ENCODE results near the gene NDST3. TPM values are rescaled to one million over a fixed set of nuclear protein-coding genes. Genes with fewer than 3 reads are reported as not detected.

The NDST3 gene
- total and polyA plus RNA-seq, 4 experiments from 2014 or later = not detected

DNA sequence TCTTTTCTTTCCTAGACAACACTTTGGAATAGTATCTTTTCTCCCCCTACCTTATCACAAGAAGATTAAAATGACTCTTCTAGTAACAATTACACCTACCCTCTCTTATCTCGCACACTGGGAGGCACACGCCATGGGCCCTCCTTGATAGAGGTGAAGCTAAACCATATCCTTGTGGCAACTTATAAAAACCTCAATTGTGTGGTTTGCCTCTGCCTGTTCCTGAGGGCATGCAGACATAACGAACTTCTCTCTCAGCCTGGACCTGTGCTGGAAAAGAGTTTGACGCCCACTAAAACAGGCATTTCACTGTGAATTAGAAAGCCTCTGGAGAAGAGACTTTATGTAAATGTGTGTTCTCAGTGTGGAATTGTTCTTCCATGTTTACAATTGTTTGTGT lies 141.2 kb downstream of the NDST3 start:
- CTCF ChIA-PET (ENCODE audit: partially characterized antibody) = no interaction called here
- POLR2A ChIA-PET (ENCODE audit: partially characterized antibody) = no interaction called here
- Mint-ChIP-seq H3K4me3 (no peak overlapping the region), H3K27me3 (peaks cover 0 to 7% of the 10 kb centered on the region in 2 donors), H3K9me3 (no peaks in the 10 kb centered on the region), H3K27ac (no peak overlapping the region), H3K4me1 (no peaks in the 10 kb centered on the region), H3K36me3 (no peaks in the 10 kb centered on the region)
- intact Hi-C loops (cut with micrococcal nuclease) = no loop called here
- no peak for DNase-seq
- Histone ChIP-seq H3K36me3 (ENCODE audit: insufficient read depth, low read length) (no peaks in the 10 kb centered on the region), H3K4me3 (ENCODE audit: low read length in 2 of 2) (no peak overlapping the region), H3K4me1 (ENCODE audit: insufficient read depth, low read length) (no peaks in the 10 kb centered on the region), H3K27me3 (ENCODE audit: insufficient read depth, low read length) (no peaks in the 10 kb centered on the region), H3K9me3 (ENCODE audit: control insufficient read depth in 1 of 2, low read length in 2 of 2) (no peaks in the 10 kb centered on the region), H3K27ac (ENCODE audit: low read depth, low read length) (no peak overlapping the region)

GRCh38 chr4:118177126-118177525 lies 142.8 kb downstream of the NDST3 start:
- Histone ChIP-seq H3K9me3 (ENCODE audit: control insufficient read depth in 1 of 2, low read length in 2 of 2) (no peaks in the 10 kb centered on the region), H3K27ac (ENCODE audit: low read depth, low read length) (no peak overlapping the region), H3K36me3 (ENCODE audit: insufficient read depth, low read length) (no peaks in the 10 kb centered on the region), H3K4me1 (ENCODE audit: insufficient read depth, low read length) (no peaks in the 10 kb centered on the region), H3K4me3 (ENCODE audit: low read length in 2 of 2) (no peak overlapping the region), H3K27me3 (ENCODE audit: insufficient read depth, low read length) (no peaks in the 10 kb centered on the region)
- ChIA-PET POLR2A (ENCODE audit: partially characterized antibody) (no interaction called here), CTCF (ENCODE audit: partially characterized antibody) (no interaction called here)
- intact Hi-C loops (cut with micrococcal nuclease) = no loop called here
- H3K36me3 Mint-ChIP-seq = no peaks in the 10 kb centered on the region
- DNase-seq = no peak
- H3K9me3 Mint-ChIP-seq = peaks cover 0 to 2% (median 0%) of the 10 kb centered on the region in 8 donors
- no peak overlapping the region for H3K27ac Mint-ChIP-seq
- no peak overlapping the region for H3K4me3 Mint-ChIP-seq
- peaks cover 0 to 7% of the 10 kb centered on the region in 2 donors for H3K27me3 Mint-ChIP-seq
- no peaks in the 10 kb centered on the region for H3K4me1 Mint-ChIP-seq

DNA sequence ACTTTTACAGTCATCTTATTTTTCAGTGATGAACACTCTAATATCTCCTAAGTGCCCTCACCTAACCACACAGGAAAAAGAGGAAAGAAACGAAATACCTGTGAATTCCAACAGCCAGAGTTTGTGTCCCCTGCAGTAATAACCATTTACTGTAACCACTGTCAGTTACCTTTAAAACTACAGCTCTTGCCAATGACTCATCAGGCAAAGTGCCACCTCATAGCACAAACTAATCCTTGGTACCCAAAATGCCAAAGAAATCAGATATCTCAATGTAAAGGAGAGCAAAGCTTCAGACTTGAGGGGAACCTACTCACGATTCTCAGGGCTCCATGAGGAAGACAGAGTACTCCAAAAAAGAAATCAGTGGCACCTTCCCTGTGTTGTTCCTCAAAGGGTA lies 146.5 kb downstream of the NDST3 start:
- no peaks in the 10 kb centered on the region for H3K4me1 Mint-ChIP-seq

GRCh38 chr4:118190903-118191302 lies 156.6 kb downstream of the NDST3 start:
- Histone ChIP-seq H3K36me3 (ENCODE audit: insufficient read depth, low read length) (no peaks in the 10 kb centered on the region), H3K9me3 (ENCODE audit: control insufficient read depth in 1 of 2, low read length in 2 of 2) (no peaks in the 10 kb centered on the region), H3K4me1 (ENCODE audit: insufficient read depth, low read length) (no peaks in the 10 kb centered on the region), H3K27me3 (ENCODE audit: insufficient read depth, low read length) (no peaks in the 10 kb centered on the region), H3K27ac (ENCODE audit: low read depth, low read length) (no peak overlapping the region), H3K4me3 (ENCODE audit: low read length in 2 of 2) (no peak overlapping the region)
- H3K4me1 Mint-ChIP-seq = no peaks in the 10 kb centered on the region
- H3K36me3 Mint-ChIP-seq = no peaks in the 10 kb centered on the region
- POLR2A ChIA-PET (ENCODE audit: partially characterized antibody) = no interaction called here
- DNase-seq = no peak
- intact Hi-C loops (cut with micrococcal nuclease) = no loop called here
- no peak overlapping the region for H3K4me3 Mint-ChIP-seq
- H3K27ac Mint-ChIP-seq = no peak overlapping the region
- H3K27me3 Mint-ChIP-seq = no peaks in the 10 kb centered on the region
- CTCF ChIA-PET (ENCODE audit: partially characterized antibody) = no interaction called here
- peaks cover 0 to 3% (median 0%) of the 10 kb centered on the region in 8 donors for H3K9me3 Mint-ChIP-seq

More for the DNA sequence above, 146.5 kb downstream of the NDST3 start:
- Mint-ChIP-seq H3K36me3 (no peaks in the 10 kb centered on the region), H3K27me3 (peaks cover 0 to 2% of the 10 kb centered on the region in 2 donors), H3K27ac (no peak overlapping the region), H3K9me3 (peaks cover 0 to 2% (median 0%) of the 10 kb centered on the region in 8 donors), H3K4me3 (no peak overlapping the region)
- POLR2A ChIA-PET (ENCODE audit: partially characterized antibody) = no interaction called here
- Histone ChIP-seq H3K4me1 (ENCODE audit: insufficient read depth, low read length) (no peaks in the 10 kb centered on the region), H3K4me3 (ENCODE audit: low read length in 2 of 2) (no peak overlapping the region), H3K36me3 (ENCODE audit: insufficient read depth, low read length) (no peaks in the 10 kb centered on the region), H3K27ac (ENCODE audit: low read depth, low read length) (no peak overlapping the region), H3K27me3 (ENCODE audit: insufficient read depth, low read length) (no peaks in the 10 kb centered on the region), H3K9me3 (ENCODE audit: control insufficient read depth in 1 of 2, low read length in 2 of 2) (no peaks in the 10 kb centered on the region)
- CTCF ChIA-PET (ENCODE audit: partially characterized antibody) = no interaction called here
- no peak for DNase-seq
- intact Hi-C loops (cut with micrococcal nuclease) = no loop called here

GRCh38 chr4:118193421-118193820 lies 159.1 kb downstream of the NDST3 start:
- ChIA-PET POLR2A (ENCODE audit: partially characterized antibody) (no interaction called here), CTCF (ENCODE audit: partially characterized antibody) (no interaction called here)
- Histone ChIP-seq H3K4me1 (ENCODE audit: insufficient read depth, low read length) (no peaks in the 10 kb centered on the region), H3K27me3 (ENCODE audit: insufficient read depth, low read length) (no peaks in the 10 kb centered on the region), H3K9me3 (ENCODE audit: control insufficient read depth in 1 of 2, low read length in 2 of 2) (no peaks in the 10 kb centered on the region), H3K4me3 (ENCODE audit: low read length in 2 of 2) (no peak overlapping the region), H3K36me3 (ENCODE audit: insufficient read depth, low read length) (no peaks in the 10 kb centered on the region), H3K27ac (ENCODE audit: low read depth, low read length) (no peak overlapping the region)
- no peaks in the 10 kb centered on the region for H3K4me1 Mint-ChIP-seq
- intact Hi-C loops (cut with micrococcal nuclease) = no loop called here
- peak in 1 of 5 donors; percentile 15 for DNase-seq
- H3K27ac Mint-ChIP-seq = no peak overlapping the region
- no peak overlapping the region for H3K4me3 Mint-ChIP-seq
- peaks cover 0 to 3% (median 1%) of the 10 kb centered on the region in 8 donors for H3K9me3 Mint-ChIP-seq
- H3K36me3 Mint-ChIP-seq = no peaks in the 10 kb centered on the region
- peaks cover 0 to 2% of the 10 kb centered on the region in 2 donors for H3K27me3 Mint-ChIP-seq

DNA sequence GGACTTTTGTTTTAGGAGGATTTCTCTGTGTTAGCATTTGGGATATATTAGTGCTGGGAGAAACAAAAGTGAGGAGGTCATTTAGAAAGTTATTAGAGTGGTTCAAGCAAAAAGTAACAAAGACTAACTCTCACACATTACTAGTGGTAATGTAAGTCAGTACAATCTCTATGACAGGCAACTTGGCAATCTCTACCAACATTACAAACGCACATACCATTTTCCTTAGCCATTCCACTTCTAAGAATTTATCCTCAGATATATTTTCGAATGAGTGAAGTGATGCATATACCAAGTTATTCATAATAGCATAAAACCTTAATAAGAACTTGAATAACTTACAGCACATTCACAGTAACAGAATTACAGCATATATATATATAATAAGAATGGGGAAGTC lies 172.3 kb downstream of the NDST3 start:
- Histone ChIP-seq H3K27ac (ENCODE audit: low read depth, low read length) (no peak overlapping the region), H3K4me1 (ENCODE audit: insufficient read depth, low read length) (no peaks in the 10 kb centered on the region), H3K36me3 (ENCODE audit: insufficient read depth, low read length) (no peaks in the 10 kb centered on the region), H3K4me3 (ENCODE audit: low read length in 2 of 2) (no peak overlapping the region), H3K9me3 (ENCODE audit: control insufficient read depth in 1 of 2, low read length in 2 of 2) (no peaks in the 10 kb centered on the region), H3K27me3 (ENCODE audit: insufficient read depth, low read length) (no peaks in the 10 kb centered on the region)
- H3K27ac Mint-ChIP-seq = no peak overlapping the region
- peaks cover 2 to 20% (median 11%) of the 10 kb centered on the region in 8 donors for H3K9me3 Mint-ChIP-seq
- no peak for DNase-seq
- intact Hi-C loops (cut with micrococcal nuclease) = no loop called here
- H3K27me3 Mint-ChIP-seq = peaks cover 0 to 2% of the 10 kb centered on the region in 2 donors
- ChIA-PET POLR2A (ENCODE audit: partially characterized antibody) (no interaction called here), CTCF (ENCODE audit: partially characterized antibody) (no interaction called here)
- H3K4me3 Mint-ChIP-seq = no peak overlapping the region
- peaks cover 0 to 2% of the 10 kb centered on the region in 2 donors for H3K36me3 Mint-ChIP-seq
- no peaks in the 10 kb centered on the region for H3K4me1 Mint-ChIP-seq

- H3K27ac ChIP-seq (ENCODE audit: low read depth, low read length) = no peak overlapping the region
- Mint-ChIP-seq H3K27me3 (peaks cover 0 to 4% of the 10 kb centered on the region in 2 donors), H3K36me3 (no peaks in the 10 kb centered on the region), H3K27ac (no peak overlapping the region), H3K9me3 (no peaks in the 10 kb centered on the region), H3K4me1 (no peaks in the 10 kb centered on the region), H3K4me3 (no peak overlapping the region)
- ChIA-PET CTCF (ENCODE audit: partially characterized antibody) (interaction anchor here (1.0 kb wide), 1 partner anchor 13 kb away, joined by 3 read pairs; no protein-coding TSS in a partner anchor), POLR2A (ENCODE audit: partially characterized antibody) (no interaction called here)
- no peak overlapping the region for H3K4me3 ChIP-seq (ENCODE audit: low read length in 2 of 2)
- H3K36me3 ChIP-seq (ENCODE audit: insufficient read depth, low read length) = no peaks in the 10 kb centered on the region
- intact Hi-C loops (cut with micrococcal nuclease) = no loop called here
- H3K9me3 ChIP-seq (ENCODE audit: control insufficient read depth in 1 of 2, low read length in 2 of 2) = no peaks in the 10 kb centered on the region
- H3K27me3 ChIP-seq (ENCODE audit: insufficient read depth, low read length) = no peaks in the 10 kb centered on the region
- no peaks in the 10 kb centered on the region for H3K4me1 ChIP-seq (ENCODE audit: insufficient read depth, low read length)
- no peak for DNase-seq
These were observed 178.8 kb downstream of the NDST3 start for GRCh38 chr4:118213101-118213500.

- no peak overlapping the region for H3K4me3 ChIP-seq (ENCODE audit: low read length in 2 of 2)
- Mint-ChIP-seq H3K27ac (no peak overlapping the region), H3K9me3 (no peaks in the 10 kb centered on the region), H3K36me3 (no peaks in the 10 kb centered on the region), H3K27me3 (peaks cover 5 to 6% of the 10 kb centered on the region in 2 donors), H3K4me1 (no peaks in the 10 kb centered on the region), H3K4me3 (no peak overlapping the region)
- H3K36me3 ChIP-seq (ENCODE audit: insufficient read depth, low read length) = no peaks in the 10 kb centered on the region
- H3K9me3 ChIP-seq (ENCODE audit: control insufficient read depth in 1 of 2, low read length in 2 of 2) = no peaks in the 10 kb centered on the region
- no peaks in the 10 kb centered on the region for H3K27me3 ChIP-seq (ENCODE audit: insufficient read depth, low read length)
- H3K27ac ChIP-seq (ENCODE audit: low read depth, low read length) = no peak overlapping the region
- CTCF ChIA-PET (ENCODE audit: partially characterized antibody) = no interaction called here
- intact Hi-C loops (cut with micrococcal nuclease) = no loop called here
- POLR2A ChIA-PET (ENCODE audit: partially characterized antibody) = no interaction called here
- no peak for DNase-seq
- H3K4me1 ChIP-seq (ENCODE audit: insufficient read depth, low read length) = no peaks in the 10 kb centered on the region
These were observed 181.5 kb downstream of the NDST3 start for GRCh38 chr4:118215826-118216225.

All from CD4-positive, alpha-beta memory T cell (primary cell).